Cardiac fibroblast (primary cell): Measurements from ENCODE around the gene KCTD13.
"Not testable (repeated sequence)": the region's sequence is repeated elsewhere in the genome, so short reads cannot be mapped to it uniquely, and the experiment has no call there.

Experiments
- DNase-seq, 2 donors: peaks; one replicate each; pipeline versions ENCODE4 v3.0.0 to v3.0.0-alpha.2; 2010; ENCODE audit warnings: low read depth in 2 of 2
- H3K4me3 ChIP-seq, 2 donors: replicated peaks in 1 of 2; 1 replicate in 1 of 2; 2 replicates in 1 of 2; pipeline ENCODE4 v1.5.1; 2011; ENCODE audit warnings: low read depth in 2 of 2, low read length in 2 of 2, mild to moderate bottlenecking in 2 of 2, moderate library complexity in 1 of 2
- TF ChIP-seq, protein P1 (sequence below): IDR thresholded peaks from one replicate; pipeline ENCODE4 v1.5.1; 2011; ENCODE audit warnings: low read depth, mild to moderate bottlenecking, low read length, inconsistent platforms

KCTD13 gene

DNA sequence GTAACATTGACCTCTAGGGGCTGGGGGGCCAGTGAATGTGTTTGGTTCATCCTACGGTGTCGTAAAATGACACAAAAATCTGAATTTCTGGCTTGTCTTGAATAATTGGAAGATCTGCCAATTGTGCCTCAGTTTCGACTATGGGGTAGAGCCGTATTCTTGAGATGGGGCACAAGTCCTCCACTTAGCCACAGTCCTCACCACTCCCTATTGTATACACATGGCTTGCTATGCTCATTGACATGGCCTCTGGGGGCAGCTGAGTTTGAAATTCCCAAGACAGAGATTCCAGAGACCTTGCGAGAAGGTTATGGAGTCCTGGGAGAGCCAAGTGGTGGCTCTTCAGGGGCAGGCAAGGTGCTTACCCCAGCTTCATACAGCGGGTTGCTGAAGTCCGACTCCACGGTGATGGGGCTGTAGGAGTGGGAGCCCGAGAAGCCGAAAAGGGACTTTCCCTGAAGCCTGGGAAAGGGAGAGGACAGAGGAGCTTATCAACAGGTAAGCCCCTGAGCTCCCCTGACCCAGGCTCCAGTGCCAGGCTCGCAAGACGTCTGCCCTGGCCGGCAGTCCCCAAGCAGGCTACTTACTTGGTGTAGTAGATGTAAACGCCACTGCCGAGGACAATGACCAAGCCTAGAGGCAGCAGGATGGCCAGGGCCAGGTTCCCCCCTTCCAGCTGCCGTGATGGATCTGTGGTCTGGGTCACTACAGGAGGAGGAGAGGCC is 54.0 kb downstream of the KCTD13 start:
- H3K4me3 ChIP-seq: no peak overlapping the region
- no peak for DNase-seq
- TF ChIP-seq, protein P1, sequence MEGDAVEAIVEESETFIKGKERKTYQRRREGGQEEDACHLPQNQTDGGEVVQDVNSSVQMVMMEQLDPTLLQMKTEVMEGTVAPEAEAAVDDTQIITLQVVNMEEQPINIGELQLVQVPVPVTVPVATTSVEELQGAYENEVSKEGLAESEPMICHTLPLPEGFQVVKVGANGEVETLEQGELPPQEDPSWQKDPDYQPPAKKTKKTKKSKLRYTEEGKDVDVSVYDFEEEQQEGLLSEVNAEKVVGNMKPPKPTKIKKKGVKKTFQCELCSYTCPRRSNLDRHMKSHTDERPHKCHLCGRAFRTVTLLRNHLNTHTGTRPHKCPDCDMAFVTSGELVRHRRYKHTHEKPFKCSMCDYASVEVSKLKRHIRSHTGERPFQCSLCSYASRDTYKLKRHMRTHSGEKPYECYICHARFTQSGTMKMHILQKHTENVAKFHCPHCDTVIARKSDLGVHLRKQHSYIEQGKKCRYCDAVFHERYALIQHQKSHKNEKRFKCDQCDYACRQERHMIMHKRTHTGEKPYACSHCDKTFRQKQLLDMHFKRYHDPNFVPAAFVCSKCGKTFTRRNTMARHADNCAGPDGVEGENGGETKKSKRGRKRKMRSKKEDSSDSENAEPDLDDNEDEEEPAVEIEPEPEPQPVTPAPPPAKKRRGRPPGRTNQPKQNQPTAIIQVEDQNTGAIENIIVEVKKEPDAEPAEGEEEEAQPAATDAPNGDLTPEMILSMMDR: no peak

DNA sequence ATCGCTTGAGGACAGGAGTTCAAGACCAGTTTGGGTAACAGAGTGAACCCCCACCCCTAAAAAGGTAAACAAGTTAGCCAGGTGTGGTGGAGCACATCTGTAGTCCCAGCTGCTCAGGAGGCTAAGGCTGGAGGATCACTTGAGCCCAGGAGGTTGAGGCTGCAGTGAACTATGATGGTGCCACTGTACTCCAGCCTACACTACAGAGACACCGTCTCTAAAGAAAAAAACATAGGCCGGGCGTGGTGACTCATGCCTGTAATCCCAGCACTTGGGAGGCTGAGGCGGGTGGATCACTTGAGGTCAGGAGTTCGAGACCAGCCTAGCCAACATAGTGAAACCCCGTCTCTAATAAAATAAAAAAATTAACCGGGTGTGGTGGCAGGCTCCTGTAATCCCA is 57.0 kb downstream of the KCTD13 start:
- DNase-seq: not testable (repeated sequence)

DNA sequence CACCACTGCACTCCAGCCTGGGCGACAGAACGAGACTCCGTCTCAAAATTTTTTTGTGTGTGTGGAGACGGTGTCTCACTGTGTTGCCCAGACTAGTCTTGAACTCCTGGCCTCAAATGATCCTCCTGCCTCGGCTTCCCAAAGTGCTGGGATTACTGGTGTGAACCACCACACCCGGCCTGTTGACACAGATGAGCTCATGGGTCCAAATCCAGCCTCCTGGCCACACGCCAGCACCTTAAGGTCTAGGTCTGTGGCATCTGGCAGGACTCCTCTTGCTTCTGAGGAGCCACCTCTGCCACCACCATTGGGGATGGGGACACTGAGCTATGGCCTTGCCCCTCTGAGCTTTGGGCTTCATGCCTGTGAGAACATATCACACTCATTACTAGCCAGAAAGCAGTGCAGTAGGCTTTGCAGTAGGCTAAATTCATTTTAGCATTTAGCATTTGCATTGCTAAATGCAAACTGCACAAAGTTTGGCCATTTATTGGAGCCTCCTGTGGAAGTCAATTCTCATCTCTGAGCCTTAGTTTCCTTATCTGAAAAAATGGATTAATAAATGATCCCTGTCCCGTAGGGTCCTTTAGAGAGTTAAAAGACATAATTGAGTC is 57.5 kb downstream of the KCTD13 start:
- DNase-seq: no peak
- TF ChIP-seq, protein P1: no peak
- no peak overlapping the region for H3K4me3 ChIP-seq

More for the DNA sequence above, 57.0 kb downstream of the KCTD13 start:
- H3K4me3 ChIP-seq: not testable (repeated sequence)

DNA sequence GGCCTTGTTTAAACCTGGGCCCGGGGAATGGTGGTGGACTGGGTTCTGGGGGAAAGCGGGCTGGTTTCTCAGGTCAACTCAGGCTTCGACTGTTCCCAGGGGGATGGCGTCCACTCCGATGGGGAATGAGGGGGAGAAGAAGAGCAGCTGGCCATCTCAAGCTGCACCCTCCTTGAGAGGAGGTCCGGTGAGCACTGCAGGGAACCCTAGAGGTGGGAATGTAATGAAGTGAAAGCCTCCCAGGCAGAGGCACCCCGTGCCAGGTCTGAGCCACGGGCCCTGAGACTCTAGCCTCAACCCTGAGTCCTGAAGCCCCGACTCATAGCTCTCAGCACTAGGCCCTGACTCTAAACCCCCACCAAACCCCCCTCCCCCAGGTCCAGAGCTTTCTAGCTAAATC is 61.8 kb downstream of the KCTD13 start:
- TF ChIP-seq, protein P1: no peak
- no peak for DNase-seq
- no peak overlapping the region for H3K4me3 ChIP-seq

DNA sequence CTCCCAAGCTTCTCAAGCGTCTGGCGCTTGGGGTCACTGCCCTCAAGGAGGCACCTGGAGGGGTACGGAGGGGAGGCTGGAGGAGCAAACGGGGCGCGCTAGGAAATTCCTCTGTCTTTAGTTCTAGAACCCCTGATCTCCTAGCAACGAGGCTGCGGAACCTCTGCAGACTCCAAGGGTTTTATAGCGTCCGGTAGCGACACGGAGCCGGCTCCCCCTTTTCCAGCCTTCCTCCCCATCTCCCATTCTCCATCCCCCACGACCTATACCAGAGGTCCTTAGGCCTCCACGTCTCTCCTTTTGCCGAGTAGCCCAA is 62.4 kb downstream of the KCTD13 start:
- no peak for DNase-seq
- TF ChIP-seq, protein P1: no peak
- peak overlapping the region in 1 of 2 donors; percentile 87 for H3K4me3 ChIP-seq

DNA sequence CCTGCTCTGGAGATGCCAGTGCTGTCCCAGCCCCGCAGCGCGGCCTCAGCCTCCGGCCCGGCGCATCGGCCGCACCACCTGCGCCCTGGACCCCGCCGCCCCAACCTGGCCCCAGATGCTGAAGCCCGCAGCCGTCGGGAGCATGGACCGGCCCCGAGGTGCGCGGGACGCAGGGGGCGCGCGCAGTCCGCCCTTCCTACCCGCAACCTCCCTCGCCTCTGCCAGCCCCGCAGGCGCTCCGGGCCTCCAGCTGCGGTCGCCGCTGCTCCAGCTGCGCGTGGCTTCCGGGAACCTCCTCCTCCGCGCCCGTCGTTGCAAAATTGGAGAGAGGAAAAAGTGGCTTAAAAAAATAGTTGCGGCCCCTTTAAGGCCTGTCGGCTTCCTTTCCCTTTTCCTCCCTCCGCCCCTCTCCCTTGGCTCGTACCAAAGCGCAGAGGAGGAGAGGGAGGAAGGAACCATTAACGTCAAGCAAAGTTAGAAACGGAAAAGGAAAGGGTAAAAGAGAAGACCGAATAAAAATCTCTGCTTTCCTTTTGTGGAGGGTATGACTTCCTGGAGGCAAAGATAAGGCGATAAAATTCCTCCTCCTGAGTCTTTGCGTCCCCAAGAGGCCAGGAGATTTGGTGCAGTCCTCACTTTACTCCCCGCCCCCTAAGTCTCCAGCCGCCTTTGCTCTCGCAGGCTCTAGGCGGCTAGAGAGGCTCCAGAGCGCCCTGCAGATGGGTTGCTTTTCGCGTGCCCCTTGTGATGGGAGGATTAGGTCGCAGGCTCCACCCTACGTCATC is 63.0 kb downstream of the KCTD13 start, which contains the start of gene CDIPT:
Gene CDIPT, minus strand, starts transcription at position 343 of the 785 bp plus-strand sequence. CDS start 369 bp downstream, outside the sequence.
- H3K4me3 ChIP-seq: peak within 1 kb of the TSS; percentile 87 to 90
- peak; percentile 99 for DNase-seq
- TF ChIP-seq, protein P1: peak; percentile 55

DNA sequence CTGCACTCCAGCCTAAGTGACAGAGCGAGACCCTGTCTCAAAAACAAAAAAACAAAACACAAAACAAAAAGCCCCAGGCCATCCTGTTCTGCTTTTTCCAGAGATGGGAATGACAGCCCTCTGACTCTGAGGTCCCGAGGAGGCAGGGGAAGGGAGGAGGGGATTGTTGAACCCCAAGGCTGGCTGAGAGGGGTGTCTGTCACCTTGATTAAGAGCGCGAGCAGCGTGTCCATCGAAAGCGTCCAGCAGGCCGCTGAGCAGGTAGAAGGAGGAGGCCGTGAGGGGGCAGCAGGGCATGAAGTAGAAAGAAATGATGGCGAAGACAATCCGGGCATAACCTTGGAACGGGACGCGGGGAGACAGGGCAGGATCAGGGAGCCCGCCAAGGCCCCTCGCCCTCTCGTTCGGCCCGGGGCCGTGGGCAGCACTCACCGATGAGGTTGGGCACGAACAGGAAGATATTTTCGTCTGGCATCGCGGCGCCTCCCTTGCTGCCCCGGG is 63.6 kb downstream of the KCTD13 start:
- TF ChIP-seq, protein P1: peak; percentile 24
- H3K4me3 ChIP-seq: peak overlapping the region; percentile 87 to 90
- peak in 1 of 2 donors; percentile 37 for DNase-seq
